Measurements from ENCODE around the gene ZNF423. TPM values are rescaled to one million over a fixed set of nuclear protein-coding genes. Genes with fewer than 3 reads are reported as not detected.

The ZNF423 gene
- total and polyA plus RNA-seq, 2 experiments from 2014 or later = 12.3 to 22.2 TPM

DNA sequence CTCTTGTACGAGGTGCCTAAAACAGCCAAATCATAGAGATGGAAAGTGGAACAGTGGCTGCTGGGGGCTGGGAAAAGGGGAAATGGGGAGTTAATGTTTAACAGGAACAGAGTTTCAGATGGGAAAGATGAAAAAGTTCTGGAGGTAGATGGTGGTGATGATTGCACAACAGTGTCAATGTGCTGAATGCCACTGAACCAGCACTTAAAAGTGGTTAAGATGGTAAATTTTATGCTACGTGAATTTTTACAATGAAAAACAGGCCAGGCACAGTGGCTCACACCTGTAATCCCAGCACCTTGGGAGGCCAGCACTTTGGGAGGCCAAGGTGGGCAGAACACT, 351.9 kb downstream of the ZNF423 start:
- no peaks in the 10 kb centered on the region for H3K4me1 ChIP-seq (ENCODE audit: low read depth)
- TF ChIP-seq, protein P1, sequence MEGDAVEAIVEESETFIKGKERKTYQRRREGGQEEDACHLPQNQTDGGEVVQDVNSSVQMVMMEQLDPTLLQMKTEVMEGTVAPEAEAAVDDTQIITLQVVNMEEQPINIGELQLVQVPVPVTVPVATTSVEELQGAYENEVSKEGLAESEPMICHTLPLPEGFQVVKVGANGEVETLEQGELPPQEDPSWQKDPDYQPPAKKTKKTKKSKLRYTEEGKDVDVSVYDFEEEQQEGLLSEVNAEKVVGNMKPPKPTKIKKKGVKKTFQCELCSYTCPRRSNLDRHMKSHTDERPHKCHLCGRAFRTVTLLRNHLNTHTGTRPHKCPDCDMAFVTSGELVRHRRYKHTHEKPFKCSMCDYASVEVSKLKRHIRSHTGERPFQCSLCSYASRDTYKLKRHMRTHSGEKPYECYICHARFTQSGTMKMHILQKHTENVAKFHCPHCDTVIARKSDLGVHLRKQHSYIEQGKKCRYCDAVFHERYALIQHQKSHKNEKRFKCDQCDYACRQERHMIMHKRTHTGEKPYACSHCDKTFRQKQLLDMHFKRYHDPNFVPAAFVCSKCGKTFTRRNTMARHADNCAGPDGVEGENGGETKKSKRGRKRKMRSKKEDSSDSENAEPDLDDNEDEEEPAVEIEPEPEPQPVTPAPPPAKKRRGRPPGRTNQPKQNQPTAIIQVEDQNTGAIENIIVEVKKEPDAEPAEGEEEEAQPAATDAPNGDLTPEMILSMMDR (IDR thresholded peaks at IDR 0.05; ENCODE audit: low read depth, low read length) = no peak
- H3K9me3 ChIP-seq (ENCODE audit: low read depth) = no peaks in the 10 kb centered on the region
- no peak overlapping the region for H3K4me3 ChIP-seq
- no peaks in the 10 kb centered on the region for H3K27me3 ChIP-seq
- no peaks in the 10 kb centered on the region for H3K36me3 ChIP-seq
- no peak for DNase-seq (ENCODE audit: low read depth in 1 of 2, low spot score in 1 of 2)
- no peak overlapping the region for H3K27ac ChIP-seq

- no peak overlapping the region for H3K27ac ChIP-seq
- DNase-seq (ENCODE audit: low read depth in 1 of 2, low spot score in 1 of 2) = no peak
- no peaks in the 10 kb centered on the region for H3K9me3 ChIP-seq (ENCODE audit: low read depth)
- H3K36me3 ChIP-seq = no peaks in the 10 kb centered on the region
- H3K4me3 ChIP-seq = no peak overlapping the region
- no peaks in the 10 kb centered on the region for H3K4me1 ChIP-seq (ENCODE audit: low read depth)
- no peaks in the 10 kb centered on the region for H3K27me3 ChIP-seq
- TF ChIP-seq, protein P1 (IDR thresholded peaks at IDR 0.05; ENCODE audit: low read depth, low read length) = no peak
Measured at GRCh38 chr16:49503256-49504022, 352.5 kb downstream of the ZNF423 start.

DNA sequence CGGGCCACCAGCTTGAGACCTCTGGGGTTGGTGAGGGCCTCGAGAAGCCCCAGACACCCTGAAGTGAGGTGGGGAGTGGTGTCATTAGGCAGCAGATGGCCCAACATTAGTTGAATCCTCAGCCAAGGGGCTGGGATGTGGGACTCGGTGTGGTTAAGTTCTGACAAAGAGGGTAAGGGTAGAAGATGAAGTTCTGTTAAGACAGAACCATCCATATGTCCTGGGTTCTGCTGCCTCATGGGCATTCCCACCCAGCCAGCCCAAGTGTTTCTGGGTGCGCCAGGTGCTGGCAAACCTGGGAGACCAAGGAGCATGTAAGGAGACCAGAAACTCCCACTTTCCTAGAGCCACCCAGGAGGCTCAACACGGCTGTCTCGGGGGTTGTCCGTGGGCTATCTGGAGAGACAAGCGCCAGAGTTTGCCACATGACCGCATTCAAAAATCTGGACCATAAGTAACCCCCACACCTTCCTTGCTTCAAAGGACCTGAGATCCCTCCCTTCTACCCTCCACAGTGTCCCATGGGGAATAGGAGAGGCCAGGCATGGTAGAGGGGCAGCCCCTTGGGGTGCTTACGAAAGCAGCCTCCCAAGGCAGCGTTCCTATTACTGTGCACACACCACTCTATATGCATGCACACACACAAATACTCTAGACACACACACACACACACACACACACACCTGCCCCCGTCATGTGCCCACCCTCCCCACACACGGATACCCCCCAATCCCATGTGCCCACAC, 353.6 kb downstream of the ZNF423 start:
- Histone ChIP-seq H3K9me3 (ENCODE audit: low read depth) (no peaks in the 10 kb centered on the region), H3K36me3 (no peaks in the 10 kb centered on the region), H3K4me1 (ENCODE audit: low read depth) (no peaks in the 10 kb centered on the region), H3K4me3 (no peak overlapping the region), H3K27me3 (no peaks in the 10 kb centered on the region), H3K27ac (no peak overlapping the region)
- no peak for DNase-seq (ENCODE audit: low read depth in 1 of 2, low spot score in 1 of 2)
- TF ChIP-seq, protein P1 (IDR thresholded peaks at IDR 0.05; ENCODE audit: low read depth, low read length) = no peak

DNA sequence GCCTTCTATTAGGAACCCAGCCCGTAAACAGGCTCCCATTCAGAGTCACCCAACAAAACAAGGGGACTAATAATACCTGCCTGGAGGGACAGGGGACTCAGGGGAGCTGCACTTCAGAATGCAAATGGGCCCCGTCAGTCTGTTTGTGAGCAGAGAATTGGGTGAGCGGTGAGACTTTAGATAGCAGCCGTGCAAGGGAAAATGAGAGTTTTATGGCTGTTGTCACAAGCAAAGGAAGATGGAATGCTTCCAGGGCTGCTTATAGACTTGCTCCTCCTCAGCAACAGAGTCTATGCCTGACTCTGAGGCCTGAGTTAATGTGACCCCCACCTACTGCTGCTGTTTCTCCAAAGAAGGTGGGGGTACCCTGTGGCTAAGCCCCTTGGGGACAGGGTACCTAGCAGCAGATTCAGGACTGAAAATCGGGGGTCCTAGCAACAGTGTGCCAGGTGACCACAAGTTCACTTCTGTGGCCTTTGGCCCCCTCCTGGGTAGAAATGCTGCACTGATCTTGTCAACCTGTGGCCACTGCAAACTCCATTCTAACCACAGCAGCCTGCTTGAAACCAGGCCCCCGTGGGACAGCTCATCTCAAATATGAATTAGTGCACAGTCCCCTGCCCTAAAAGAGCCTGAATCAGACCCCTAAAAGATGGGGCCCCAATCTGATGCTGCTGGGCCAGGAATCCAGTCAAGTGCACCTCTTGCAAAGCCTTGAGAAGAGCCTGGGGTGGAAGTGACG, 355.9 kb downstream of the ZNF423 start:
- TF ChIP-seq, protein P1 (IDR thresholded peaks at IDR 0.05; ENCODE audit: low read depth, low read length) = no peak
- Histone ChIP-seq H3K4me3 (no peak overlapping the region), H3K4me1 (ENCODE audit: low read depth) (no peaks in the 10 kb centered on the region), H3K9me3 (ENCODE audit: low read depth) (no peaks in the 10 kb centered on the region), H3K27me3 (no peaks in the 10 kb centered on the region), H3K36me3 (no peaks in the 10 kb centered on the region), H3K27ac (no peak overlapping the region)
- no peak for DNase-seq (ENCODE audit: low read depth in 1 of 2, low spot score in 1 of 2)

DNA sequence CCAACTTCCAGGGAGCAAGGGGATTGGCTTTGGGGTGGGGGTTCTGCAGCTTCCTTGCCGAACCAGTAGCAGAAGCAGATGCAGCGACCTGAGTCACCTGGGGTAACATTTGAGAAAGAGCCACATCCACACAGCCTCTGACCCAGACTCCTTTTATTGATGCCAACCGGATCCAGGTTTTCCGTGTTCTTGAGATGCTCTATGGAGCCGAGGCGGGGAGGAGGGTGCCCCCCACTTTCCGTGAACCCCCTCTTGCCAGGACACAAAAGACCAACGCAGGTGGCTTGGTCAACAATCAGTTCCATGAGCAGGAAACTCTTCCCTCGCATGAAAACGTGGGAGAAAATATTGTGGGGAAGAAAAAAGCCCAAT, 356.5 kb downstream of the ZNF423 start:
- no peak overlapping the region for H3K4me3 ChIP-seq
- no peaks in the 10 kb centered on the region for H3K9me3 ChIP-seq (ENCODE audit: low read depth)
- TF ChIP-seq, protein P1 (IDR thresholded peaks at IDR 0.05; ENCODE audit: low read depth, low read length) = no peak
- no peak overlapping the region for H3K27ac ChIP-seq
- no peaks in the 10 kb centered on the region for H3K27me3 ChIP-seq
- H3K36me3 ChIP-seq = no peaks in the 10 kb centered on the region
- DNase-seq (ENCODE audit: low read depth in 1 of 2, low spot score in 1 of 2) = no peak
- H3K4me1 ChIP-seq (ENCODE audit: low read depth) = no peaks in the 10 kb centered on the region
